PC-9 (cell line): ENCODE results near the gene CNTFR. TPM values are rescaled to one million over a fixed set of nuclear protein-coding genes. Genes with fewer than 3 reads are reported as not detected.

Source experiments
- BruUV-seq: library from RNA; stranded (reverse); fragments of 400-500 nt; replicated peaks from 2 replicates; lab custom pipeline; 2021; lab: Mats Ljungman, UMichigan
- CTCF ChIA-PET: fragments of 300-600 bp; sonication (Branson Sonifier 250); formaldehyde crosslinking; loops from one replicate; lab custom pipeline; 2022; ENCODE audit warnings: antibody characterized with exemption; lab: Charles Lee
- POLR2A ChIA-PET: fragments of 300-600 bp; sonication (Branson Sonifier 250); formaldehyde crosslinking; loops from one replicate; lab custom pipeline; 2022; ENCODE audit warnings: antibody characterized with exemption; ENCODE audit not compliant: unreplicated experiment; lab: Charles Lee
- DNase-seq, 2 experiments: peaks; one replicate each; pipeline versions ENCODE4 v3.0.0 to v3.0.0-alpha.2; 2015 to 2022; ENCODE audit warnings: mixed read lengths in 1 of 2
- H2AFZ ChIP-seq: fragments of 200-600 bp; sonication (generic); 2 replicates; pipeline ENCODE4 v1.8.1; 2017; ENCODE audit warnings: antibody characterized with exemption
- H3F3A ChIP-seq: fragments of 200-600 bp; sonication (generic); 2 replicates; pipeline ENCODE4 v1.8.1; 2017; ENCODE audit warnings: antibody characterized with exemption, mild to moderate bottlenecking, low read depth; ENCODE audit not compliant: insufficient read depth
- H3K27ac ChIP-seq: fragments of 200-600 bp; sonication (generic); 2 replicates; pipeline ENCODE4 v1.6.1; 2016; ENCODE audit warnings: mixed run types
- H3K27me3 ChIP-seq: fragments of 200-600 bp; sonication (generic); 2 replicates; pipeline ENCODE4 v1.6.1; 2016; ENCODE audit warnings: low read depth, mixed run types; ENCODE audit not compliant: insufficient read depth
- H3K36me3 ChIP-seq: fragments of 200-600 bp; sonication (generic); 2 replicates; pipeline ENCODE4 v1.6.1; 2016; ENCODE audit warnings: low read depth, mixed run types
- H3K4me1 ChIP-seq: fragments of 200-600 bp; sonication (generic); replicated peaks from 2 replicates; pipeline ENCODE4 v1.6.1; 2016; ENCODE audit warnings: mixed run types; ENCODE audit not compliant: insufficient read depth
- H3K4me2 ChIP-seq: fragments of 200-600 bp; sonication (generic); 2 replicates; pipeline ENCODE4 v1.6.1; 2017; ENCODE audit warnings: mixed run types
- H3K4me3 ChIP-seq: fragments of 200-600 bp; sonication (generic); 2 replicates; pipeline ENCODE4 v1.6.1; 2016; ENCODE audit warnings: mixed run types
- H3K79me2 ChIP-seq: fragments of 200-600 bp; sonication (generic); 2 replicates; pipeline ENCODE4 v1.6.1; 2017; ENCODE audit warnings: low read depth, mixed run types
- H3K9me2 ChIP-seq: fragments of 200-600 bp; sonication (generic); 2 replicates; pipeline ENCODE4 v1.8.1; 2017; ENCODE audit warnings: mild to moderate bottlenecking; ENCODE audit not compliant: insufficient read depth
- H3K9me3 ChIP-seq: fragments of 200-600 bp; sonication (generic); 2 replicates; pipeline ENCODE4 v1.8.1; 2016; ENCODE audit warnings: low read depth; ENCODE audit not compliant: insufficient read depth
- H4K20me1 ChIP-seq: fragments of 200-600 bp; sonication (generic); 2 replicates; pipeline ENCODE4 v1.8.1; 2017; ENCODE audit not compliant: insufficient read depth
- EZH2 ChIP-seq: fragments of 200-600 bp; sonication (generic); IDR thresholded peaks from 2 replicates; pipeline ENCODE4 v1.8.0; 2017; ENCODE audit warnings: antibody characterized with exemption, low read depth
- intact Hi-C: fragments of 100-400 bp; cut with micrococcal nuclease; formaldehyde crosslinking; loops from one replicate; pipeline ENCODE4 v1.10.0; 2022; ENCODE audit not compliant: unreplicated experiment
- total RNA-seq: library from RNA; stranded (reverse); gene quantifications from 2 replicates; pipeline ENCODE4 v1.2.3, GENCODE V29; 2021
- TF ChIP-seq, protein P1 (sequence below): fragments of 200-600 bp; sonication (generic); conservative IDR thresholded peaks from 2 replicates; pipeline ENCODE4 v1.6.1; 2017; ENCODE audit warnings: mixed run types, antibody characterized with exemption, mild to moderate bottlenecking, moderate library complexity

The CNTFR gene
- total RNA-seq, 1 experiment from 2014 or later: not detected

GRCh38 chr9:34552606-34552981 lies 36.9 kb downstream of the CNTFR start:
- intact Hi-C loops: no loop called here
- Histone ChIP-seq H3K4me2 (no peak overlapping the region), H3K9me3 (no peaks in the 10 kb centered on the region), H3K27me3 (peaks cover 60% of the 10 kb centered on the region), H3F3A (no peaks in the 10 kb centered on the region), H3K27ac (no peak overlapping the region), H2AFZ (no peak overlapping the region), H4K20me1 (no peaks in the 10 kb centered on the region), H3K36me3 (no peaks in the 10 kb centered on the region), H3K79me2 (no peaks in the 10 kb centered on the region), H3K9me2 (no peaks in the 10 kb centered on the region), H3K4me3 (no peak overlapping the region), H3K4me1 (no peaks in the 10 kb centered on the region)
- TF ChIP-seq, protein P1, sequence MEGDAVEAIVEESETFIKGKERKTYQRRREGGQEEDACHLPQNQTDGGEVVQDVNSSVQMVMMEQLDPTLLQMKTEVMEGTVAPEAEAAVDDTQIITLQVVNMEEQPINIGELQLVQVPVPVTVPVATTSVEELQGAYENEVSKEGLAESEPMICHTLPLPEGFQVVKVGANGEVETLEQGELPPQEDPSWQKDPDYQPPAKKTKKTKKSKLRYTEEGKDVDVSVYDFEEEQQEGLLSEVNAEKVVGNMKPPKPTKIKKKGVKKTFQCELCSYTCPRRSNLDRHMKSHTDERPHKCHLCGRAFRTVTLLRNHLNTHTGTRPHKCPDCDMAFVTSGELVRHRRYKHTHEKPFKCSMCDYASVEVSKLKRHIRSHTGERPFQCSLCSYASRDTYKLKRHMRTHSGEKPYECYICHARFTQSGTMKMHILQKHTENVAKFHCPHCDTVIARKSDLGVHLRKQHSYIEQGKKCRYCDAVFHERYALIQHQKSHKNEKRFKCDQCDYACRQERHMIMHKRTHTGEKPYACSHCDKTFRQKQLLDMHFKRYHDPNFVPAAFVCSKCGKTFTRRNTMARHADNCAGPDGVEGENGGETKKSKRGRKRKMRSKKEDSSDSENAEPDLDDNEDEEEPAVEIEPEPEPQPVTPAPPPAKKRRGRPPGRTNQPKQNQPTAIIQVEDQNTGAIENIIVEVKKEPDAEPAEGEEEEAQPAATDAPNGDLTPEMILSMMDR: no peak
- TF ChIP-seq EZH2: no peak
- ChIA-PET CTCF (interaction anchor here (0.5 kb wide), 1 partner anchor 149 kb away, joined by 3 read pairs; no protein-coding TSS in a partner anchor), POLR2A (no interaction called here)
- no TSS peak for BruUV-seq
- no peak for DNase-seq

- H3K27ac ChIP-seq: no peak overlapping the region
- peaks cover 60% of the 10 kb centered on the region for H3K27me3 ChIP-seq
- H3K4me2 ChIP-seq: no peak overlapping the region
- intact Hi-C loops: no loop called here
- no peaks in the 10 kb centered on the region for H3K9me2 ChIP-seq
- no peaks in the 10 kb centered on the region for H3K9me3 ChIP-seq
- TF ChIP-seq, protein P1: no peak
- DNase-seq: no peak
- POLR2A ChIA-PET: no interaction called here
- H3K79me2 ChIP-seq: no peaks in the 10 kb centered on the region
- BruUV-seq: no TSS peak
- H4K20me1 ChIP-seq: no peaks in the 10 kb centered on the region
- H2AFZ ChIP-seq: no peak overlapping the region
- no peaks in the 10 kb centered on the region for H3F3A ChIP-seq
- H3K4me1 ChIP-seq: no peaks in the 10 kb centered on the region
- no peaks in the 10 kb centered on the region for H3K36me3 ChIP-seq
- no peak overlapping the region for H3K4me3 ChIP-seq
- CTCF ChIA-PET: no interaction called here
Measured at GRCh38 chr9:34551751-34552605, 37.5 kb downstream of the CNTFR start.

DNA sequence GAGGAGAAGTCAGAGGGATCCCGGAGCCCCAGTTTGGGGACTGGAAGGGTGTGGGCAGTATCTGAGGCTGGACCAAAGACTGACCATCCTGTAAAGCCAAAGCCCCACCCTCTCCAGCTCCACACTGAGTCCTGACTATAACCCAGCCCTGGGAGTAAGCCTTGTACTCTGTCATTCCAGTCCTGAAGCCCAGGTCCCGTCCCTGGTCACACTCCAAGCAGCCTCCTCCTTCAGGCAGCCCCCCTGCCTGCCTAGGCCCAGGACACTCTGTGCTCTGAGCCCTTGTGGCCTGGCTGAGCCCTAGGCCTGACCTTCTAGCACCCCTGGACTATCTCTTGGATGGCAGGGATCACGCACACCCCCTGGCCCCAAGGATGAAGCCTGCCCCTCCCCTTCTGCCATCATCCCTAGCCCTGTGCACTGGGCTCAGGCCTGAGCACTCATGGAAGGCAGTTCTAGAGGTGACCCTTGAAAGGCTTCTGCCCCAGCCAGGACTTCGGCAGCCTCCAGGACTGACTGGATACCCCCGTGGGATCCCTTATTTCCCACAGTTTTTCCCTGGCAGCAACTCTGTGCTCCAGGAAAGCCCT lies 38.7 kb downstream of the CNTFR start:
- Histone ChIP-seq H3K27ac (no peak overlapping the region), H3K4me2 (no peak overlapping the region), H3K9me2 (no peaks in the 10 kb centered on the region), H3K4me3 (no peak overlapping the region), H3K36me3 (no peaks in the 10 kb centered on the region), H3K27me3 (peaks cover 54% of the 10 kb centered on the region), H2AFZ (no peak overlapping the region), H3K79me2 (no peaks in the 10 kb centered on the region), H4K20me1 (no peaks in the 10 kb centered on the region), H3F3A (no peaks in the 10 kb centered on the region), H3K4me1 (no peaks in the 10 kb centered on the region), H3K9me3 (no peaks in the 10 kb centered on the region)
- no peak for TF ChIP-seq EZH2
- intact Hi-C loops: no loop called here
- no peak for DNase-seq
- ChIA-PET CTCF (no interaction called here), POLR2A (no interaction called here)
- no TSS peak for BruUV-seq
